SKM-1 treated with dmso at 0.1 percent for 144 hours (cell line): Measurements from ENCODE around the gene ANKS1B.

ENCODE experiments used
- DNase-seq: peaks from one replicate; lab custom pipeline; 2025; ENCODE audit not compliant: unreplicated experiment; lab: John Stamatoyannopoulos, UW

Gene ANKS1B

DNA sequence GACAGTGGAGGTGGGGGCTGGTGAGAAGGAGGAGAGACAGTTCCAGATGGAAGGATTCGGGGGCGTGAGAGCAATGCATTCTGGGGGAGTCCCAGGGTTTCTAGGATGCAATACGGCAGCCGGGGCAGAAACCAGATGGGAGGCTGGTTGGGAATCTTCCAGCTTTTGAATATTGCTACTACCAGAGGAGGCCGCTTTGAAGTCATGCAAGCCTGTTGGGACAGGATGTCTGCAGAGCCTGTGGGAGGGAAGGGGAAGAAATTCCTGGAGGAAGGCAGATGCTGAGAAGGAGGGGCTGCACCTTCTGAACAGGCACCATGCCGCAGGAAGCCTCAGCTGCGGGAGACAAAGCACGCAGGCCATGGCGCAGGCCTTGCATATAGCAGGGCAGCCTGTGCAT lies 1234.2 kb downstream of the ANKS1B start:
- no peak for DNase-seq

DNA sequence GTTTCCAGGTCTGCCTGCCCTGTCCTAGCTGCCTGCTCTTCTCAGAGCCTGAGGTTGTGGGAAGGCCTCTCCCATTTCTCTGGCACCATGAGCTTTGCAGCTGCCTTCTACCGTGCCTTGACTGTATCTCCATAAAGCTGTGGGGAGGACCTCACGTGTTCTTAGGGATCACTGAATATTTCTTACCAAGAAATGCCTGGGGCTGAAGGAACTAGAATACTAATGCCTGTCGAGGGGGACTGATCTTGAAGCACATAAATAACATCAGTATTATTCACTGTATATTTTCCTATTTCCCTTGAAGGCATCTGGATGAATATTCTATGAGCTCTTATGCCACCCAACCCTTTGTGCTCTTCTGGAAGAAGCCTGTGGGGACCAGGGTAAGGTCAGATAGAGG lies 1236.3 kb downstream of the ANKS1B start:
- DNase-seq: no peak

GRCh38 chr12:98745578-98746391 lies 1239.0 kb downstream of the ANKS1B start:
- DNase-seq: no peak

GRCh38 chr12:98744680-98745079 lies 1240.1 kb downstream of the ANKS1B start:
- no peak for DNase-seq

DNA sequence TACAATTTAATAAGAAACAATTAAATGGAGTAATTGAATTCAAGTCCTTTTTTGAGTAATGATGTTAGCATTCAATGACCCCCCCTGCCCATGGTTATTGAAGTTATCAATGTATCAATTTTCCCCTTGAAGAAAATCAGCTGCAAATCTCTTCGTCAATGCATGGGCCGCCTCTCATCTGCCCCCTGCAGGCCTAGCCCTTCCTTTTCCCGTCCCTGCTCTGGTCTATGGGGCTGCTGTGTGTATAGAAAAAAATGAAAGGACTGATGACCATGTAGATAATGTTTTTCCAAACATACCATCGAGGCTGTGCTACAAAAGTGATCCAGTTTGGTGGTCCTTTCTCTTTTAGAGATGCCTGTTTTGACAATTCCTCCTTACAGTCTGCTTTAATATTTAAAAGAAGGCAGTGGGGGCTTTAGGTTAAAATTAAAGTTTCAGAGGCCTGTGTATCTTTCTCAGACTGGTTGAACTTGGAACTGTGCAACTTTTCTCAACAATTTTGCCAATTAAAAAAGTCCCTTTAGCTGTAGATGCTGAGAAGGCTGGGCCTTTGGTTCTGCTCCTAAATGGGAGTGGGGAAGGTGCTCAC lies 1241.3 kb downstream of the ANKS1B start:
- no peak for DNase-seq

DNA sequence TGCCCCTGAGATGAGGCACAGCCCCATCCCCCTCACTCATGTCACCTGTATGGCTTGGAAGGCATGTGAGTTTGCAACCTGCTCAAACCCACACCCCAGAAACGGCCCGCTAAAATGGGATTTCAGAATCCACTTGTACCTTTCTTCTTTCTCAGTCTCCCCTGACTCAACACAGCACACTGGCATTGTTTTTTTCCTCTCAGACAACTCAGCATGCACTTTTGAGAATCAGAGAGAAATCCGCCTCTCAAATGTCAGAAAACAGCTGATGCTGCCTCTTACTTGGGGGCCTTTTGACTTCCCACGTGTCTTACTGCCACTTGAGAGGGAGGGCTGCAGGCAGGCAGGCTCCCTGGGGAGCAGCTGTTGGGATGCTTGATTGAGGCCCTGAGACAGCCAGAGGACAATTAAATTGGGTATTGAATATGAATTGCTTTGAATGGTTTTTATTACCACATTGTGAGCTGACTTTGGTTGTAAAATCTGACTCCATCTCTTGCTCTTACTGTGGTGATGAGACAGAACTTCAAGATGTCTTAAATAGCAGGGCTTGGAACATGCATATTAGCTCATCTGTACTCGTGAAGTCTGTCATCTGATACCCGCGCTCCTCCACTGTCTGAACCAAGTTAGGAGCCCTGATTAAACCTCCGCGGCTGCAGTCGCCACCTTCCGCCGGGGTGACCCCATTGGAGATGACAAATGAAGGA lies 1243.0 kb downstream of the ANKS1B start:
- DNase-seq: no peak

DNA sequence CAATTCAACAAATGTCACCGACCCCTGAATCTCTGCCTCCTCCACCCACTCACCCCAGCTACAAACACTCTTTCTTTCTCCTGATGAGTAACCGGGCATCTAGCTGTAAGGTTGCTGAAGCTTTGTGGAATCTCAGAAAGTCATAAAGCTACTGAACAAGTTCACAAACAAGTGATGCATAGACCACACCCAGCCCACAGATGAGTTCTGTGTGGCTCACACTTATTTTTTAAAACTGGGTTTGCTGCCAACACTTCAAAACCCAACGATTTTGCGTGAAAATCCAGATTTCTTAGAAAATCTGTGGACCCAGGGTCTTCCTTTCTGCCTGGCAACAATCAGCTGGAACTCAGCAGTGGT lies 1243.6 kb downstream of the ANKS1B start:
- DNase-seq: no peak

DNA sequence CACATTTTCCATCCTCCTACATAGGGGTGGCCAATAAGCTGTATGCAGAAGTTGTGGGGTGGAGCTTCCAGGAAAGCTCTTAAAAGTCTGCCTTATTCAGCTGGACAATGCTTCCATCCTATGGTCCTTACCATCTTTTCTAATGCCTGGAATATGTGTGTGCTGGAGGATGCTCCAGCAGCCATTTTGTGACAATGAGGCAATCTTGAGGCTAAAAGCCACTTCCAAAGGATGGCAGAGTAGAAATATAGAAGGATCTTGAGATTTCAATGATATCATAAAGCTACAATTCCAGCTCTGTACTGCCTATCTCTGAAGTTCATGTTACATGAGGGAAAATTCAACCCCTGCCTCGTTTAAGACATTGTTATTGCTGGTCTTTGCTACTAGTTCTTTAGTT lies 1244.0 kb downstream of the ANKS1B start:
- no peak for DNase-seq

- DNase-seq: no peak
Measured at GRCh38 chr12:98738539-98738938, 1246.2 kb downstream of the ANKS1B start.

DNA sequence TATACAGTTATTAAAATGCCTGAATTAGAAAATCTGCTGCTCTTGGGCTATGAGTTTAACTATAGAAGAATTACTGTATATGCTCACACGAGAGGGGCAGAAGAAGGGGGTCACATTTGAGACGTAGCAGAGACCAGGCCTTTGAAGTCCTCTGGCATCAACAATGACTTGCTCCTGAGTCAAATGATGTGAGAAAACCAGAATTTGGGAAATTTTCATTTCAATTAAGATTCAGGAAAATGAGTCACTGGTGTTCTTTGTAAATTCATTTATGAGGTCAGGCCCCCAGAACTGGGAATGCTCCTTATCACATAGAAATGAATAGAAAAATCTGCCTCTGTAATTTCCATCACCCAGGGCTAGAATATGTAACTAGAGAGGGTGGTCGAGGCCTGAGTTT lies 1246.7 kb downstream of the ANKS1B start:
- no peak for DNase-seq

- DNase-seq: no peak
Measured at GRCh38 chr12:98737322-98737712, 1247.4 kb downstream of the ANKS1B start.

GRCh38 chr12:98736352-98737321 lies 1248.1 kb downstream of the ANKS1B start:
- DNase-seq: no peak

DNA sequence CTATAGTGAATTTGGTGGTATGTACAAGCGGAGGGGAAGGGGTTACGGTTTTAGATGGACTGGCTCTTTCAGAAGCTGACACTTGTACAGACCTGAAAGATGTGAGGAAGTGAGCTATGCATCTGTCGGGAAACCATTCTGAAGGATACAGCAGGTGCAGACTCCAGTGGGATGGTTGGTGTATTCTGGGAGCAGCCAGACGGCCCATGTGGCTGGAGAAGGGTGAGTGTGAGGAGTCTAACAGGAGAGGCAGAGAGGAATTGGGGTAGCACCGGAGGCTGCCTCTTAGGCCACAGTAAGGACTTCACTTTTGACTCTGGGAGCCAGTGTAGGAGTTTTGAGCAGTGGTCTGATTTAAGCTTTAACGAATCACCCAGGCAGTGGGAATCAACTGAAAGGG lies 1248.9 kb downstream of the ANKS1B start:
- no peak for DNase-seq

DNA sequence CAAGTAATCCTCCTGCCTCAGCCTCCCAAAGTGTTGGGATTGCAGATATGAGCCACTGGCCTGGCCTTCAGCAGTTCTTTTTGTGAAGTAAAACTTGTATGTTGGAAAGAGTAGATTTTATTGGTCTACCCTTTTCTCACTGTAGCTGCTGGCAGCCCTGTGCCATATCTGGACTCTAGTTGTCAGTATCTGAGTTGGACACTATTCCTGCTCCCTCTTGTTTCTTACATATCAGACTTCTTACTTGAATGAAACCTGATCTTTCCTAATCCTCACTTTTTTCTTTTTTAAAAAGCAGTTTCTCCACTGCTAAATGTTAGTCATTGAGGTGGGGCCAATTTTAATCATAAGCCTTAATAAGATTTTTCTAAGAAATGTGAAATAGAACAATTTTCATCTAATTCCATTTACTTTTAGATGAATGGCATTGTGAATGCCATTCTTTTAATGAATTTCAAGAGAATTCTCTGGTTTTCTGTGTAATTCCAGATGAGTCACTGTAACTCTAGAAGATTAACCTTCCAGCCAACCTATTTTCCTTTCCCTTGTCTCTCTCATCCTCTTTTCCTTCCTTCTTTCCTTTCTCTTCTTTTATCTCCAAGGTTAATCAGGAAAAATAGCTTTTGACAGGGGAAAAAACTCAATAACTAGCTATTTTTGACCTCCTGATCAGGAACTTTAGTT lies 1250.9 kb downstream of the ANKS1B start:
- no peak for DNase-seq

DNA sequence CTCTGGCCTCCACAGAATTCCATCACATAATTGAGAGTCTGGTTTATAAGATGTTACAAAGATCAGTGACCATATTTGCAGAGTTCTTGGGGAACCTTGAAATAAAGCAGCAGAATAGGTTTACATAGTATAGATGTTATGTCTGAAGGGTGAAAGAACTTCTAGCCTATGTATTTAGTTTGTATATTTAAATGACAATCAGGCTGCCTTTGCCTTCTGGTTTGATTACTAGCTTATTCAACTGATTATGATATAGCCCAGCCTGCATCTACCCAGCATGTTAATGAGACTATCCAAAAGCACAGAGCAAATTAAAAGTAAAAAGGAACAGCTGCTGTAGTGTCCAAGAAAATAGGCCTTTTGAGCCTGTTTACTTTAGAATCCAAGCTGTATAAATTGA lies 1254.3 kb downstream of the ANKS1B start:
- DNase-seq: no peak

GRCh38 chr12:98727196-98727595 lies 1257.5 kb downstream of the ANKS1B start:
- no peak for DNase-seq

DNA sequence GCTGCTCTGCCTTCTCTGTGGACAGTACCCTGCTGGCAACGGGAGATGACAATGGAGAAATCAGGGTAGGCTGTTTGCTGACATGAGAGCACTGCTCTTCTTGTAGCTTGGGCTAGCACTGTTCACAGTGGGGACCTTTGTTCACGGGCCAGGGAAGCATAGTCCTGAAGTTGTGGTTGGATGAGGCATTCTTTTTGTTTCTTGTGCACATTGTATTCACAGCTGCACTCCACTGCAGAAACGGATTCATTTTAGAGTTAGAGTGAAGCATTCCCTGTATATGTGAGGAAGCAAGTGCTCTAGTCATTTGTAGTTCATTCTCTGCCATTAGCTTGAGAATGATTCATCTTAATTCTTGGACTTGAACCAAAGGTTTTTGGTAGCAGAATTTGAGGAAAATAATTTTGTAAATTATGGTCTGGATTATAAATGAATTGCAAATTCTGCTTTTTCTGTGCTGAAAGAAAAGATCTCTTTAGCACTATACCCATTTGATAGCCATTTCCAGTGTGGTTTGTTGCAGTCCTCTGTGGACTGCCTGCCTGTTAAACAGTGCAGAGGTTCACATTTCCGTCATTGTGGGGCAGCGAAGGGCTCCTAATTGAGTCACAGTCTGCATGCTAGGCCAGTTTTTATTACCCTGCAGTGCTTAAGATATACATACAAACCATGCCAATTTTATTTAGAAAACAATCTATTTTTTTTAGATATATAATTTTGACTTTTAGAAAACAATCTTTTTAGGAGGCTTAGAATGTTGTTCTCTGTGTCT lies 1259.1 kb downstream of the ANKS1B start:
- peak; percentile 9 for DNase-seq

DNA sequence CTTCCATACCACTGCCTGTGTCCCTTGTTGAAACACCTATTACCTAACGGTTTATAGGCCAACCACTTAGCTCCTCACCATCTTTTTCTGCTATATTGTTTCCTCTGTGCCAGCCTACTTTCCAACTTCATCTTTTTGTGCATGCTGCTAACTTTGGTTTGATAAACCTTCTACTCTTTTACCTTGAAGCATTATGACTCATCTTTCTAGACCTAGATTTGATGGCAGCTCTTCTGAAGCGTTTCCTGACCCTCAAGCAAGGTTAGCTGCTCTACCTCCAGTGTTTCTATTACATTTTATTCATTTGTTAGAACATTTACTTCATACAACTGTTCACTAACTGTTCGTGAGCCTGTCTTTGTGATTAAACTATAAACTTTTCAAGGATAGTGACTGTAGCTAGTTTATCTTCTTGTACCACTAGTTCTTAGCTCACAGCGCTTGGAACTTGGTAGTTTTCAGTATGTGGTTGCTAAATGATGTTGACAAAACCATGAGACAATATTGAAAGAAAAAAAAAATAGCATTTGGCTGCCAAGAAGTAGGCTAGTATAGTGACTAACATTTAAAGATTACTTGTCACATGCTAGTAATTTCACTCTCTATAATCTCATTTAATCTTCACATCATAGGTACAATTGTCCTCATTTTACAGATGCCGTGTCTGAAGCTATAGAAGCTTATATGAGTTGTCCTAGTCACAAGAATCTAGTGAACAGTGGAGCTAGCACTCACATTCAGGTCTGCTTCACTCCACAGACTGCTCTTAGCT lies 1260.2 kb downstream of the ANKS1B start:
- no peak for DNase-seq

DNA sequence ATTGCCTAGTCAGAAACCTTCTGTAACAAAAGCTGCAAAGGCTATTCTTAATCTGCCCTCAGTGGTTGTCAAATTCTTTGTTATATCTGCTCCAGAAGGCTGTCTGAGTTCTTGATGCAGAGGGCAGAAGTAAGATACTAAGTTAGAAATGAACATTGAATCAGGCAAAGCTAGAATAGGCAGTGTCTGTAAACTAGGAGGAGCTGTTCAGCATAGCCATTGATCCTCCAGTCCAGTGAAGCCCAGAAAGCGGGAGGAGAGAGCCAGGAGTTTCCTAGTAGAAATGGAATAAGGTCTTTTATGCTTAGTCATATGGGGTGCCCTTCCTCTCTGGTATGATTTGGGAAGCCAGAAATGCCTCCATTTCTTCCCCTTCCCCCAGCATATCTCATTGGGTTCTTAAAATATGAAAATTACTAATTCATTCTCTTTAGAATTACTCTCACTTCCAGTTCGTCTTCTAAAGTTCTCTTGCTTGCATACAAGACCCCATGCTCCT lies 1263.5 kb downstream of the ANKS1B start:
- DNase-seq: no peak
